GM19238 (cell line): ENCODE data around the gene DHPS.

ENCODE experiments used
- DNase-seq: peaks from one replicate; pipeline ENCODE4 v3.0.0; 2011; ENCODE audit warnings: low spot score; ENCODE audit not compliant: insufficient read length

The DHPS gene

DNA sequence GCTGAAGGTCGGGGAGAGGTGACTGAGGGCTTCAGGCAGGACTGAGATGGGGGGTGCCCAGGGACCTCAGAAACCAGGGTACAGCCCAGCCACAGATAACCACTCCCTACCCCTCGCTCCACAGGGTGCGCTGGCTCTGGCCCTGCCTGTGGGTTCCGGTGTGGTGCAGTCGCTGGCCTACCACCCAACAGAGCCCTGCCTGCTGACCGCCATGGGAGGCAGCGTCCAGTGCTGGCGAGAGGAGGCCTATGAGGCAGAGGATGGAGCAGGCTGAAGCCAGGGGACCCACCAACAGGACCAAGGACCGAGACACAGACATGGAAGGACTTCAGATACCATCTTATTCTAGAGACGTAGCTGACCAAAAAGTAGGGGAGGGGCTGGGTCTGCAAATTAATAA is 6.3 kb downstream of the DHPS start:
- DNase-seq = no peak

DNA sequence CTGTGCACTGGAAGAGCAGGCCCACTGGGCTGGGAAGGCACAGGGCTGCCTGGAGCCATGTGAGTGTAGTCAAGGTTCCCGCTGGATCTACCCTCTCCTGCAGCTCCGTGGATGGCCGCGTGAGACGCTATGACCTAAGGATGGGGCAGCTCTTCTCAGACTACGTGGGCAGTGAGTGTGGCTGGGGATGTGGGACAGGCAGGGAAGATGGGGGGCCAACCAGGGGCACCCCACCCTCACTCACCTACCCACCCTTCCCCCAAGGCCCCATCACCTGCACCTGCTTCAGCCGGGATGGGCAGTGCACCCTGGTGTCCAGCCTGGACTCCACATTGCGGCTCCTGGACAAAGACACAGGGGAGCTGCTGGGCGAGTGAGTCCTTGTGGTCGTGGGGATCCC is 8.9 kb downstream of the DHPS start:
- DNase-seq = no peak

DNA sequence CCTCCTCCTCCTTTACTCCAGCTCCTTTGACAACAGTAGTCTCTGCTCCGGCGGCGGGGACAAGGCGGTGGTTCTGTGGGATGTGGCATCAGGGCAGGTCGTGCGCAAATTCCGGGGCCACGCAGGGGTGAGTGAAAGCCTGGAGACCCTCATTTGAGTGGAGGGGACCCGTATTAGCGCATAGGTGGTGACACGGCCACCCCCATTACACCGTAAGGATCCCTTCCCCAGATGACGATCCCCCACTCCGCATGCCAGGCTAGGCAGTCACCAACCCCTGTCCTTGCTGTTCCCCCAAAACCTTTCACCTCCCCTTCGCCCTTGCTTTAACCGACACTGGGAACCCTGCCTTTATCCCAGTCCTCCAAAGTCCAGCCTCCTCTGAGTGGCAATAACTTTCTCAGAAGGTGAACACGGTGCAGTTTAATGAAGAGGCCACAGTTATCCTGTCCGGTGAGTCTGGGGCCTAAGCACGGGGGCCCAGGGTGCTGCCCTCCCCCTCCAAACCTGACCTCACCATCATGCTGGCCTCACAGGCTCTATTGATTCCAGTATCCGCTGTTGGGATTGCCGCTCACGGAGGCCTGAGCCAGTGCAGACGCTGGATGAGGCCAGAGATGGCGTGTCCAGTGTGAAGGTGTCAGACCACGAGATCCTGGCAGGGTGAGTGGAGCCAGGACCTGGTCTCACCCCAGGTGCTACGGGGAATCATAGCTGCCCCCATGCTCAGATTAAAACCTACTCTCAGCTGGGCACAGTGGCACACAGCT is 11.3 kb downstream of the DHPS start:
- no peak for DNase-seq

DNA sequence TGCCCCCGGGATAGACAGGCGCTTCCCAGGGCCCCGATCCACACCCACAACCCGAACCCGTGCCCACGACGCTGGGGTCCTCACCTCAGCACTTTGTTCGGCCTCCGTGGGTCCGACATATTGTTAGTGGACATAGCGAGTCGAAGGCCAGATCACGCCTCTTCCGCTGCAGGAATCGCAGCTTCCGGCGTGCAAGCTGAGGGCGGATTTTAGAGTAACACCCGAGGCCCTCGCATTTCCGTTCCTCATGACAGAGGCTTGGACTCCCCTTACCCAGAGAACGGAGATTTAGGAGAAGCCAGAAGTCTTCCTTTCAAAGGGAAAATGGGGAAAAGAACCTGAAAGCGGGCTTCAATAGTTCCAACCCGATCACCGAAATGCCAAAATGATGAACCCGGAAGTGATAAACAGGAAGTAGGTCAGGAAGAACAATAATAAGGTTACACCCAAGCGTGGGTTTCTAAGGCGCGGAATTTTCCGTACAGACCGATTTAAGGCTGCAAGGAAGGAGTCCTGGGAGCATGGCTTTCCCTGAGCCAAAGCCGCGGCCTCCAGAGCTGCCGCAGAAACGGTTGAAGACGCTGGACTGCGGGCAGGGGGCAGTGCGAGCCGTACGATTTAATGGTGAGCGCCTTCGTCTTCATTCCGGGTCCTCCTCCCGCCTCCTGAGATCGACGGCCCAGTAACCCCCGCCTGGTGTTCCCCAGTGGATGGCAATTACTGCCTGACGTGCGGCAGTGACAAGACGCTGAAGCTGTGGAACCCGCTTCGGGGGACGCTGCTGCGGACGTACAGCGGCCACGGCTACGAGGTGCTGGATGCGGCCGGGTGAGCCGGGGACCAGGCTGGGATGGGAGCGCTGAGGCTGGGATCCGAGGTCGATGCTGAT is 12.2 kb downstream of the DHPS start:
- DNase-seq = no peak

DNA sequence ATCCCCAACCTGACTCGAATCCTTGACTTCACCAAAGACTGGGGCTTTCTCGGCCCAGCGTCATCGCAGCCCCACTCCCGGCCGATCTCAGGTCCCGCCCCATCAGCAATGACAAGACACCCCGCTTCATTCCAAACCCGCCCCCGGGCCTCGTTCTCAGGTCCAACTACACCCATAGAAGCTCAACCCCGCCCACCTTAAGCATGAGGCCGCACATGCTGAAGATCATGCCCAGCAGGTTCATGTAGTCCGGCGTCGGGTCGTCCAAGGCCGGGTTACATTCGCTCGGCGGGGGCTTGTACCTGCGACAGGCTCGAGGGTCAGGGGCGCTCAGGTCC is 12.8 kb downstream of the DHPS start:
- DNase-seq = no peak

DNA sequence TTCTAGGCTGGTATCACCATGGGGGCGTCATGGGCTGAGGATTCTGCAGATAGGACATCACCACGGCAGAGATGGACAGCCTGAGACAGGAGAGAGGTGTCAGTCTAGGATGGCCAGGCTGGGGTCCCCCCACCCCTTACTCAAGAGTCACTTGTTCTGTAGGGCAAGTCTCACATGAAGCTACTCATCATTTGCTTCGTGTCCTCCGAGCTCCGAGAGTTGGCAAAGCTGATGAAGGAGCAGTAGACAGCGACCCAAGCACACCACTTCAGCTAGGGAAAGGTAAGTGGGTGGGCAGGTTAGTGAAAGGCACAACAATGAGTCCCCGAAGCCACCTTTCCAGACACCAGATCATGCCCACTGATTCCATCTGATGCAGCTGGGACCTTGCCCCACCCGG is 13.3 kb downstream of the DHPS start:
- no peak for DNase-seq

DNA sequence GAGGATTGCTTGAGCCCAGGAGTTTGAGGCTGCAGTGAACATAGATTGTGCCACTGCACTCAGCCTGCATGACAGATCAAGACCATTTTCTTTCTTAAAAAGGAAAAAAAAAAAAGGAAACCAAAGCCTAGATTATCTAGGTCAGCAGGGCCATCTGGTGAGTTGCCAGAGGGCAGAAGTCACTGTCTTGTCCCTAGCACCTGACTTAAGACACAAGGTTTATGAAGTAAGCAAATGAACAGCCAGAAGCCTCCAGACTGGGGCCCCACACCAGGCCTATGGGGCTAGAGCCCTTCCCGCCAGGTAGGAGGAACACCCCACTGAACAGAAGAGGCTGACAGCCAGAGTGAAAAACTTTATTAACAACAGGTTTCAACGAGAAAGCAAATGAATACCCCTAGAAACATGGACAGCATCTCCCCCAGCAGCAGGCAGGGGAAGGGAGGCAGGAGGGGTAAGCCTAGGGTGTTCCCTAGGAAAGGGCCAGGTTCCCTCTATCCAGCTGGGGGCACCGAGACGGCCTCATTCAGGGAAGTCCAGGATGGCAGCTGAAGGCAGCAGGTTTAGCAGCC is 13.9 kb downstream of the DHPS start:
- no peak for DNase-seq

DNA sequence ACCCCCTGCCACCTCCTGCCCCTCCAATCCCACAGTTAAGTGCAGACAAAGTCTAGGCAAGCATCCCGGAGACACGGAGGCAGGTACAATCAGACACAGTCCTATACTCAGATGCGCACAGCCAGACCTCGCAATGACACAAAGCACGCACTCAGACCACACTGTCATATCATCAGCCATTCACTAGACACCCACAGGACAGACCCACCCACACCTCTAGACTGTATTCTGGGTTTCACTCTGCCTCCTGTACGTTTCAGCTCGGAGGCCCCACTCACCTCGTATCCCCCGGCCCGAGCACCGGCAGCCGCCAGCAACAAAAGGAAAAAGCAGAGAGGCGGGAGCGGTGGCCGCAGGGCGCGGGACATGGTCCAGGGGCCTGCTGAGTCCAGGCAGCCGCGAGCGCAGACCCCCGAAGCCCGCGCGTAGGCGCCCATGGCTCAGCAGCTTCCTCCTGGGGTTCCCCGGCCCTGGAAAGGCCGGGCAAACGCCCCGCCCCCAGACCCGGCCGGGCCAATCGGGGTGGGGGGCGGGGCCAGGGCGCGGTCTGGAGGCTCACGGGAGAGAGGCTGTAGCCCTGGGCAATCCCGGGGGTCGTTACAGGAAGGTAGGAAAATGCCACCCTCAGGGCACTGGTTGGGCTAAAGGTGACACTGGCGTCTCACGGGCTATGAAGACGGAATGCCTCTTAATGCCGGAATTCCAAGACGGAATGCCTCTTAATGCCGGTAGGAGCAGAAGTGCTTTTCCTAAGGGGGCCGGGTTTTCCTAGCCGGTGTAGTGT is 15.2 kb downstream of the DHPS start, which contains the start of the genes MAN2B1 and WDR83:
Gene MAN2B1 (minus strand): TSS at position 478 of the 784 bp plus-strand sequence. CDS start 41 bp downstream, at position 437.
Gene WDR83 (plus strand): TSS at position 543 of the 784 bp plus-strand sequence. CDS start 2,984 bp downstream, outside the sequence.
- peak; percentile 94 for DNase-seq

DNA sequence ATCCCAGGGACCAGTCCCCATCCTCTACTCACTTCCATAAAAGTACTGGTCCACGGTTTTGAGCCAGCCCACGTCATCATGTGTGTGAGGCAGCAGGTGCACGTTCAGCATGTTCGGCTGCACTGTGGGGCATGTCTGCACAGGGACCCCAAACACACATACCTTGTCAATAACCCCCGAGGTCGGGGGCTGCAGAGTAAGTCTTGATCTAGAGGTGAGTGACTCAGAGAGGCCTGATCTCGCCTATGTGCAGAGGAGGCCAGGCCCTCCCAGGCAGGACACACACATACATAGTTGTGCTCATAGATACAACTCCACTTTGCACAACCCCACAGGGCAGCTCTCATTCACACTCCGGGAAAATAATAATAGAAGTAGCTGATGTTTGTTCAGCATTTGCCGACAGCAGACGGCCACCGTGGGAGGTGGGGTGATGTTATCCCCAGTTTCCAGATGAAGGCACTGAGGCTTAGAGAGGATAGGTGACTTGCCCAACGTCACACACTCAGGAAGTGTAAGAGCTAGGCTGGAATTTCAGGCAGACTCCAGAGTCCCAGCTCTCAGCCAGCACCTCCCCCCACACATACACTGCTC is 15.9 kb downstream of the DHPS start:
- DNase-seq = no peak

DNA sequence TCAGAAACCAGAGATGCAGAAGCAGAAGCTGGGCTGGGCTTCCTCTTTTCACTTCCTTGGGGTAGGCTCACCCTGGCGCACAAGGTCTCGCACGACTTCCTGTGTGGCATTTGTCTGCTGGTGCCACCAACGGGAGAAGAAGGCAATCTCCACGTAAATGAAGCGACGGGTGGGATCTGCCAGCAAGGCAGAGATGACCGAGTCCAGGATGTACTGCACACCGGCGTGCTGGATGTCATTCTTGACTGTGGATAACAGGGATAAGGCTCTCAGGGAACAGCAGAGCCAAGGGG is 16.5 kb downstream of the DHPS start:
- peak; percentile 75 for DNase-seq

DNA sequence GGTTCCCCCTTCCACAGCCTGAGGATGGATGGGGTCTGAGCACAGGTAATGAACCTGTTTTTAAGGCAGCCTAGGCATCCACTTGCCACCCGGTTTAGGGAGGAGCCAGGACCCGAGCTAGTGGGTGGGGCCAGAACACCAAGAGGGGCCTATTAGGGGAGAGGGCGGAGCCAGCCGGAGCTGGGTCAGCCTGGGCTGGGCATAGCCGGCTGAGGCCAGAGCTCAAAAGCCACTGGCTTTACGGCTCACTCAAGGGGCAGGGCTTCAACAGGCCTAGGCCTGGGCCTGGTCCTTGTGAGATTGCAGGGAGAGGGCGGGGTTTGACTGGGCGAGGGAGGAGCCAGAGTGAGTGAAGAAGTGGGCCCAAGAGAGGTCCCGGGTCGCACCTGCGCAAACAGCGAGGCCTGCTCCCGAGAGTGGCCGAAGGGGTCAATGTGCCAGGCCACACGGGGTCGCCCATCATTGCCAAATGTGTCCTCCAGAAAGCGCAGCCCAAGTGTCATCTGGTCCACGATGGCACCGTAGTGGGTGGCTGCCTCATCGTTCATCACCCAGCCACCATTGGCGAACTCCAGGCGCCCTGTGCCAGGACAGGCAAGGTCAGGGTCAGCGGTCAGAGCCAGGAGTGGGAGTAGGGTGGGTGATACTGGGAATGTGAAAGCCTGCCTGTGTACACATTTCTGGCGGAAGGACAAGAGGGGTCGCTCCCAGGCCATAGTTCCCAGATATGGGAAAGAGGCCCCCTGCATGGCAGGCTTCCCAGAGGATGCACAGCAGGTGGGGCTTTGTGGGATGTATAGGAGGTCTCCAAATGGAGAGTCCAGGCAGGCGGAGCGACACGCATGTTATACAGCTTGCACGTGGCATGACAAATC is 17.0 kb downstream of the DHPS start:
- DNase-seq = no peak

DNA sequence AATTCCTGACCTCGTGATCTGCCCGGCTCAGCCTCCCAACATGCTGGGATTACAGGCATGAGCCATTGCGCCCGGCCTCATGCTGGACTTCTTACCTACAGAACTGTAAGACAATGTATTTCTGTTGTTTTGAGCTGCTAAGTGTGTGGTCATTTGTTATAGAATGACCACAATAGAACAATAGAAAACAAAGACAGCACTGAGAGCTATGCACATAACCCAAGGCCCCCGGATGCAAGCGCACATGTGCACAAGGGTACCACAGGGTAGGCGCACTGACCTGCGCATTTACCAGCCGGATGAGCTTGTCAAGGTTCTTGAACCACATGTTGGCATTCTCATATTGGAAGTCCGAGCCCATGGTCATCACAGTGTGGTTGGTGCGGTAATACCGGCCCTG is 20.7 kb downstream of the DHPS start:
- no peak for DNase-seq

DNA sequence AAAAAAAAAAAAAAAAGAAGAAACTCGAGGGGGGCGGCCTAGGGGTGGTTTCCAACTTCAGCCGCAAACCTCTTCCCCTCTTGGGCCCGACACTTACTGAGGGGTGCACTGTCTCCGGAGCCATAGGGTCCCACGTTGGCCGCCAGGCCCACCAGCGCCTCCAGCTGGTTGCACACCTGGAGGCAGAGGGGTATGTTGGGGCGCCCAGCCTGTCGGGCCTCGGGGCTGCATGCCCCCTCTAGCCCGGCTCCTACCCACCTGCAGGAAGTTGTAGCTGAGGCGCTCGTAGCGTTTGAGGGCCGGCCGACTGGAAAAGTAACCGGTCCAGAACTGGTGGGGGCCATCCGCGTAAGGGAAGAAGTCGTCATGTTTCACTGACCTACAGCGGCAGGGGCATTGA is 23.7 kb downstream of the DHPS start:
- DNase-seq = no peak

DNA sequence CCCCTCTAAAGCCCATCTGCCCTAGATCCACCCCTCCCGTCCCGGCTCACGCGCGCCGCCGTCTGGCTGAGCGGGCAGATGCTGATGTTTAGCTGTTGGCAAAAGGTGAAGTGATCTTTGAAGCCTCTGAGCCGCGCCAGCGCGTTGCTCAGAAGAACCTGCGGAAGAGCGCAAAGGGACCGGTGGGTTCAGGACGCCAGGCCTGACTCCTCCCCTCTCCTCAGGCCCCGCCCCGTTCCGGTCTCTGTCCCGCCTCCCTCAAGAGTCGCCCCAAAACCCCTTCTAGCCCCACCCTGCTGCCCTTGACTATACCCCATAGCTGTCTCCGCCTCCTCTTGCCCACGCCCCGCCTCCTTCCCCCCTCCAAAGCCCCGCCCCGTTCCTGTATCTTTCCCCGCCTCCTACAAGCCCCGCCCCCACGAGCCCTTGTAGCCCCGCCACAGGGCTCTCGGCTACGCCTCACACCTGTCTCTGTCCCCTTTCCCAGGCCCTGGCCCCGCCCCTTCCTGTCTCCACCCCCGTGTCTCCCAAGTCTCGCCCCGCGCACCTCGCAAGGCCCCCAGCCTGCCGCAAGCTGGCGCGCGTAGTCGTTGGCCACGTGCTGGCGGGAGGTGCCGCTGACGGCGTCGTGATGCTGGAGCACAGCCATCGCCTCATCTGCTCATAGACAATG is 24.6 kb downstream of the DHPS start:
- DNase-seq = no peak

DNA sequence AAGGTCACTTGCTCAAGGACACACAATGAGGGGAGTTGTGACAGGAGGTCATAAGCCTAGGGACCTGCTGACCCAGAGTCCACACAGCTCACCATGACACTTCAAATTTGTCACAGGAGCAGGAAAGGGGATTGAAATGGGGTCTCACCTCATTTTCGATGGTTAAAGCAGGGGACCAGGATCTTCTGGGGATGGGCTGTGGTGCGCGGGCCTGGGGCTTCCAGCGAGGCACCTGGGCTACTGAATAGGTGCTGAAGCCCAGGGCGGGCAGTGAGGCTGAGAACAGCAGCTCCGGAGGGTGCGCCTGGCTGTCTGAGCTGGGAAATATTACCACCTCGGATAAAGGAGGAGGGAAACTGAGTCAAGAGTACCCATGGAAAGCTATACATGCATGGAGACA is 26.1 kb downstream of the DHPS start:
- no peak for DNase-seq

DNA sequence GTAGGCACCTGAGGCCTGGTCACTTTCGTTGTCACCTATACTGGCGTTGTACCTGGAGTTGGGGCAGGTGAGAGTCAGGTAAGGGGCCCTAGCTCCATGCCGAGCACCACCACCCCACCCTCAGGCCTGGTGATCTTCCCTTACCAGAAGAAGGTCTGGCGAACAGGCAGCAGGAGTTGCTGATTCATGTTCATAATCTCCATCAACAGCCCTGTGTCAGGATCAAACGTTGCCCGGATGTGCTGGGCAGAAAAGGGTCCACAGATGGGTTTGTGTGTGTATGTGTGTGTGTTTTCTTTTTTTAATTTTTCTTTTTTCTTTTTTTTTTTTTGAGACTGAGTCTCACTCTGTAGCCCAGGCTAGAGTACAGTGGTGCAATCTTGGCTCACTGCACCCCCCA is 29.5 kb downstream of the DHPS start:
- no peak for DNase-seq

DNA sequence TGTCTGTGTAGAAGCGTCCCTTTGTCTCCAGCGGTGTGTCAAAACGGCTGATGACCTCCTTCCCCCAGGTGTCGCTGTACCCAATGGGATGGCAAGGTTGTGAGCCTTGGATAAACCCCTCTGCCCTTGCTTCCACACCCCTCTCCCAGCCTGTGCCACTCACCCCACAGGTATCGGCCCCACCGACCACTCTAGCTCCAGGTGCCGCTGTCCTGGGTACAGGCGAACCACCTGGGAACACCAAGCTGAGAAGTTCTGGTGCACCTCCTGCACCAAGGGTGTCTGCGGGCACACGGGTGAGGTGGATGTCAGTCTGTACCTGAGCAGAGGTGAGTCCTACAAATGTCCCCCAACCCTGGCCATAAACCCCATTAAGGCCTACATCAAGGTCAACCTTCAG is 31.7 kb downstream of the DHPS start:
- DNase-seq = no peak

DNA sequence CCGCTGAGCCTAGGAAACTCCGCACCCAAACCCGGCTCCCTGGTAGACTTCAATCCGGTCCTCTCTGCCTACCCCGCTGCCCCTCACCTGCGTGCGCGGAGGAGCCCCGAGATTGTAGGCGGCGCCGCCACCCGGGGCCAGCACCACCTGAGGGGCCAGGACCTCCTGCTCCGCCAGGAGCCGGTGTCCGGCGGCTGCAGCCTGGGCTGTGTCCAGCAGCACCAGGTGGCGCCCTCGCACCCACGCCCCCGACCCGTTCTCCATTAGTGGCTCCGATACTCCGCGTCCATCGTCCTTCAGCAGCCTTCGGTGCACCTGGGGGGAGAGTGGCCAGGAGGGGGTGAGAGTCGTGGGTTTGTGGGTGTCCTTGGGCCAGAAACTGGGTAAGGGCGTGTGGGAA is 33.6 kb downstream of the DHPS start:
- DNase-seq = no peak

DNA sequence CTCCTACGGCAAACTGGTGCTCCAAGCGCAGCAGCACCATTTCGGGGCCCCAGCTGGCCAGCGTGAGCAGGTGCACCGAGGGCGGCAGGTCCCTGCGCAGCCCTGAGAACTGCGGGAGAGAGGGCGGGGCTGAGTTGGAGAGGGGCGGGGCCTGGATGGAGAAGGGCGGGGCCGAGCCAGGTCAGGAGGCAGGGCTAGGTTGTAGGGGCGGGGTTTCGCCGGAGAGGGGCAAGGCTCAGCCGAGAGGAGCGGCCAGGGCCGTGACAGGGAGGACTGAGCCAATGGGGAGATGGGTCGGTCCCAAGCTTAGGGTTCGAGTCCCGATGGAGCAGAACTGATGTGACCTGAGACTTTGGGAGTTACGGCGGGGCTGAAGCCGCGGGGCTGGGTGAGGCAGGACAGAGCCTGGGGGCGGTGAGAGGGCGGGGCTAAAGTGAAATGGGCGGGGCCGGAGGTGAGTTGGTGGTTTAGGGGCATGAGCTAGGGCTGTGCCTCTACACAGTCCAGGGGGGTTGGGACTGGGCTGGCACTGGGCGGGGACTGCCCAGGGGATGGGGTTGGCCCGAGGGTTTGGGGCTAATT is 34.1 kb downstream of the DHPS start:
- no peak for DNase-seq
